MM.1S (cell line): Measurements from ENCODE around the gene FATE1.

Experiments
- DNase-seq: peaks from one replicate; pipeline ENCODE4 v3.0.0-alpha.2; 2015
- H2AFZ ChIP-seq: fragments of 300-600 bp; sonication (generic); 2 replicates; pipeline ENCODE4 v1.6.0; 2016; ENCODE audit warnings: antibody characterized with exemption, low read length
- H3F3A ChIP-seq: fragments of 300-600 bp; sonication (generic); 2 replicates; pipeline ENCODE4 v1.6.1; 2016; ENCODE audit warnings: mild to moderate bottlenecking, antibody characterized with exemption, low read length, moderate library complexity, mixed read lengths; ENCODE audit not compliant: insufficient read depth
- H3K27ac ChIP-seq: fragments of 300-600 bp; sonication (generic); 2 replicates; pipeline ENCODE4 v1.5.1; 2016; ENCODE audit warnings: mild to moderate bottlenecking, low read length
- H3K27me3 ChIP-seq: fragments of 300-600 bp; sonication (generic); replicated peaks from 2 replicates; pipeline ENCODE4 v1.6.0; 2016; ENCODE audit warnings: low read length; ENCODE audit not compliant: insufficient read depth
- H3K36me3 ChIP-seq: fragments of 300-600 bp; sonication (generic); replicated peaks from 2 replicates; pipeline ENCODE4 v1.6.1; 2016; ENCODE audit warnings: mild to moderate bottlenecking, low read length, mixed read lengths; ENCODE audit not compliant: insufficient read depth
- H3K4me1 ChIP-seq: fragments of 300-600 bp; sonication (generic); 2 replicates; pipeline ENCODE4 v1.6.1; 2016; ENCODE audit warnings: low read length, mixed read lengths
- H3K4me2 ChIP-seq: fragments of 300-600 bp; sonication (generic); 2 replicates; pipeline ENCODE4 v1.6.0; 2016; ENCODE audit warnings: low read depth, low read length
- H3K4me3 ChIP-seq: fragments of 300-600 bp; sonication (generic); 2 replicates; pipeline ENCODE4 v1.5.1; 2016; ENCODE audit warnings: low read length, mixed read lengths
- H3K79me2 ChIP-seq: fragments of 300-600 bp; sonication (generic); 2 replicates; pipeline ENCODE4 v1.6.1; 2016; ENCODE audit warnings: mixed run types, low read length, mixed read lengths
- H3K9ac ChIP-seq: fragments of 300-600 bp; sonication (generic); 2 replicates; pipeline ENCODE4 v1.6.1; 2016; ENCODE audit warnings: low read length, mixed read lengths
- H3K9me2 ChIP-seq: fragments of 300-600 bp; sonication (generic); replicated peaks from 2 replicates; pipeline ENCODE4 v1.6.1; 2016; ENCODE audit warnings: mild to moderate bottlenecking, low read length, mixed read lengths; ENCODE audit not compliant: insufficient read depth
- H3K9me3 ChIP-seq: fragments of 300-600 bp; sonication (generic); replicated peaks from 2 replicates; pipeline ENCODE4 v1.6.1; 2016; ENCODE audit warnings: mild to moderate bottlenecking, low read length, mixed read lengths; ENCODE audit not compliant: insufficient read depth
- H4K20me1 ChIP-seq: fragments of 300-600 bp; sonication (generic); 2 replicates; pipeline ENCODE4 v1.6.1; 2016; ENCODE audit warnings: mild to moderate bottlenecking, low read length, moderate library complexity, mixed read lengths; ENCODE audit not compliant: insufficient read depth
- EZH2 ChIP-seq: fragments of 300-600 bp; sonication (generic); optimal IDR thresholded peaks from 2 replicates; pipeline ENCODE3; 2017; ENCODE audit warnings: low read depth, mild to moderate bottlenecking, antibody characterized with exemption, low read length, mixed read lengths
- EZH2phosphoT487 ChIP-seq: fragments of 300-600 bp; sonication (generic); IDR thresholded peaks from 2 replicates; pipeline ENCODE4 v1.6.1; 2018; ENCODE audit warnings: antibody characterized with exemption, low read length
- TF ChIP-seq, protein P1 (sequence below): fragments of 300-600 bp; sonication (generic); IDR thresholded peaks from 2 replicates; pipeline ENCODE4 v1.5.1; 2016; ENCODE audit warnings: antibody characterized with exemption, low read length, mixed read lengths

Gene FATE1

DNA sequence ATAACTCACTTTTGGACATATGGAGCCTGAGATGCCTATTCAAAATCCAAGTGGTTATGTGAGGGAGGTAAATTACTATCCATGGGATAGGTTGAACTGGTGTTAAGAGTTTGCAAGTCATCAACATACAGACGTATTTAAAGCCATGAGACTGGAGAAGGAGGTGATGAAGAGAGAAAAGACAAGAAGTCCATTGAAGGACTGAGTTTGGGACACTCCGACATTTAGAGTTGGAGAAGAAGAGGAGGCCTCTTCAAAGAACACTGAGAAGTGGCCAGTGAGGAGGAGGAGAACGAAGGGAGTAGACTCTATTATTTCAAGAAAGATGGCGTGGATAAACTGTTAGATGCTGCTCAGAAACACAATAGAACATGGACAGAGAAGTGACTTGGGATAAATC, 18.6 kb downstream of the FATE1 start, which contains the start of gene CNGA2:
Gene CNGA2 (plus strand): TSS at position 301 of the 400 bp plus-strand sequence. CDS start 3,738 bp downstream, outside the sequence.
- Histone ChIP-seq H3K4me2 (no peak within 1 kb of the TSS), H3K4me1 (no peaks in the 10 kb centered on the region), H2AFZ (no peak within 1 kb of the TSS), H3K27me3 (no peaks in the 10 kb centered on the region), H3F3A (no peaks in the 10 kb centered on the region), H3K36me3 (no peaks in the 10 kb centered on the region), H3K9ac (no peak within 1 kb of the TSS), H3K27ac (no peak within 1 kb of the TSS), H4K20me1 (no peaks in the 10 kb centered on the region), H3K9me3 (no peaks in the 10 kb centered on the region), H3K79me2 (no peaks in the 10 kb centered on the region), H3K9me2 (no peaks in the 10 kb centered on the region), H3K4me3 (no peak within 1 kb of the TSS)
- TF ChIP-seq EZH2 (no peak), EZH2phosphoT487 (no peak)
- TF ChIP-seq, protein P1, sequence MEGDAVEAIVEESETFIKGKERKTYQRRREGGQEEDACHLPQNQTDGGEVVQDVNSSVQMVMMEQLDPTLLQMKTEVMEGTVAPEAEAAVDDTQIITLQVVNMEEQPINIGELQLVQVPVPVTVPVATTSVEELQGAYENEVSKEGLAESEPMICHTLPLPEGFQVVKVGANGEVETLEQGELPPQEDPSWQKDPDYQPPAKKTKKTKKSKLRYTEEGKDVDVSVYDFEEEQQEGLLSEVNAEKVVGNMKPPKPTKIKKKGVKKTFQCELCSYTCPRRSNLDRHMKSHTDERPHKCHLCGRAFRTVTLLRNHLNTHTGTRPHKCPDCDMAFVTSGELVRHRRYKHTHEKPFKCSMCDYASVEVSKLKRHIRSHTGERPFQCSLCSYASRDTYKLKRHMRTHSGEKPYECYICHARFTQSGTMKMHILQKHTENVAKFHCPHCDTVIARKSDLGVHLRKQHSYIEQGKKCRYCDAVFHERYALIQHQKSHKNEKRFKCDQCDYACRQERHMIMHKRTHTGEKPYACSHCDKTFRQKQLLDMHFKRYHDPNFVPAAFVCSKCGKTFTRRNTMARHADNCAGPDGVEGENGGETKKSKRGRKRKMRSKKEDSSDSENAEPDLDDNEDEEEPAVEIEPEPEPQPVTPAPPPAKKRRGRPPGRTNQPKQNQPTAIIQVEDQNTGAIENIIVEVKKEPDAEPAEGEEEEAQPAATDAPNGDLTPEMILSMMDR, result no peak
- no peak for DNase-seq

DNA sequence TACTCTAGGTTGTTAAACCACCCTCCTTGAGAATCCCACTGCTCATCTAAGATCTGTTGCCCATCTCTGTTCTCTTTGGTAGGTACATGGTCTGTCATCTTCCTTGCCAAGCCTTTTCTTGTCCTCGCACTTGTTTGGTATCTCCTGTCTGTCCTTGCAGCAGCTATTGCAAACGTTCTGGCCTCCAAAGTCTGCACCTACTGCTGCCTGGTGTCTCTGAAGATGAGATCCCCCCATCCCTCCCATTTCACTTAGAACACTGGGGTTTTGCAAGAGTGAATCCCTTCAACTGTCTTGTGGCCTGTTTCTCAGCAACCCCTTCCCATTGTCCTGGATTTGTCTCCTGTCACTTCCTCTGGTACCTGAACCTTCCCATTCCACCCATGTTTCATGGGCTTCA, 19.4 kb downstream of the FATE1 start:
- H4K20me1 ChIP-seq, result no peaks in the 10 kb centered on the region
- no peak overlapping the region for H2AFZ ChIP-seq
- H3K27ac ChIP-seq, result no peak overlapping the region
- DNase-seq, result no peak
- H3K9ac ChIP-seq, result no peak overlapping the region
- no peak for TF ChIP-seq EZH2
- TF ChIP-seq, protein P1, result no peak
- no peak for TF ChIP-seq EZH2phosphoT487
- H3K4me1 ChIP-seq, result no peaks in the 10 kb centered on the region
- no peaks in the 10 kb centered on the region for H3K27me3 ChIP-seq
- H3K9me2 ChIP-seq, result no peaks in the 10 kb centered on the region
- H3F3A ChIP-seq, result no peaks in the 10 kb centered on the region
- H3K4me3 ChIP-seq, result no peak overlapping the region
- H3K9me3 ChIP-seq, result no peaks in the 10 kb centered on the region
- H3K36me3 ChIP-seq, result no peaks in the 10 kb centered on the region
- H3K4me2 ChIP-seq, result no peak overlapping the region
- no peaks in the 10 kb centered on the region for H3K79me2 ChIP-seq

DNA sequence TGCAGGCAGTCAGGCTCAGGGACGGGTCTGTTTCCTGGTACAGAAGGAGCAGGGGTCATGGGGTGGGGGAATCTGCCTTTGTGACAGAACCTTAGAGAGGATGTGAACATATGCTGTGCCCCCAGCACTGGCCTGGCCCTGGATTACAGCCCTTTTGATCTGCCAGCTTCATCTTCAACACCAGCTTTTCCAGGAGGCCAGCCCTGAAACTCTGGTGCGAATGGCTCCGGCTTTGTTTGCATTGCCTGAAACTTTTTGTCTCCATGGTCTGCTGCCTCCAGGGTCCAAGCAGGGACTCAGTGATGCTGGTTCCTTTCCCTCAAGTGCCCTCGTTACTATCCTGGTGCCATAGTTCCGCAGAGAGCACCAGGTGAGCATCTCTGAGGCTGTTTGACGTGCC, 20.9 kb downstream of the FATE1 start:
- TF ChIP-seq EZH2, result no peak
- Histone ChIP-seq H3K9me3 (no peaks in the 10 kb centered on the region), H3K4me1 (no peaks in the 10 kb centered on the region), H3K9me2 (no peaks in the 10 kb centered on the region), H3K36me3 (no peaks in the 10 kb centered on the region), H2AFZ (no peak overlapping the region), H3K4me3 (no peak overlapping the region), H3K79me2 (no peaks in the 10 kb centered on the region), H3K4me2 (no peak overlapping the region), H3K27me3 (no peaks in the 10 kb centered on the region), H3K27ac (no peak overlapping the region), H3K9ac (no peak overlapping the region), H3F3A (no peaks in the 10 kb centered on the region), H4K20me1 (no peaks in the 10 kb centered on the region)
- no peak for DNase-seq

DNA sequence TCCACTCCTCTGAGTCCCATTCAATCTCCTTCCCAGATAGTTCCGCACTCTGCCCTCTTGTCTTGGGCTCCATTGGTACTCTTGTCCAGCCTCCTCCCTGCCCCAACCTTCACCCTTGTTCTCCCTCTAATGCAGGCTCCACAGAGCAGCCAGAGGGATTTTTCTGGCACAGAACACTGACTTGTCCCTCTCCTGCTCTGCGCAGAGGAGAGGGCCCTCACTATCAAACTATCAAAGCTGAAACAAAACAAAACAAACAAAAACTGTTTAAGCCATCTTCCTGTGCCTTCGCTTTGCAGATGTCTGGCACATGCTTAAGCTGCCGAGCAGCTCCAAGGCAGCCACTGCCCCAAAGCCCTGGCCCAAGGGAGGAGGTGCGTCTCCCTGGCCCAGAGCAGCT, 21.7 kb downstream of the FATE1 start:
- Histone ChIP-seq H3K4me1 (no peaks in the 10 kb centered on the region), H3K9me3 (no peaks in the 10 kb centered on the region), H3K36me3 (no peaks in the 10 kb centered on the region), H3K9ac (no peak overlapping the region), H2AFZ (no peak overlapping the region), H4K20me1 (no peaks in the 10 kb centered on the region), H3K4me3 (no peak overlapping the region), H3K9me2 (no peaks in the 10 kb centered on the region), H3K27ac (no peak overlapping the region), H3F3A (no peaks in the 10 kb centered on the region), H3K4me2 (no peak overlapping the region), H3K79me2 (no peaks in the 10 kb centered on the region), H3K27me3 (no peaks in the 10 kb centered on the region)
- no peak for DNase-seq
- TF ChIP-seq EZH2, result no peak
